NCI-H2107 treated with DMSO at 0.1 percent for 48 hours (cell line): ENCODE results near the gene BPI.
"Not testable (repeated sequence)": the region's sequence is repeated elsewhere in the genome, so short reads cannot be mapped to it uniquely, and the experiment has no call there.

Source experiments
- DNase-seq: peaks from one replicate; lab custom pipeline; 2025; ENCODE audit not compliant: unreplicated experiment; lab: John Stamatoyannopoulos, UW

BPI gene

DNA sequence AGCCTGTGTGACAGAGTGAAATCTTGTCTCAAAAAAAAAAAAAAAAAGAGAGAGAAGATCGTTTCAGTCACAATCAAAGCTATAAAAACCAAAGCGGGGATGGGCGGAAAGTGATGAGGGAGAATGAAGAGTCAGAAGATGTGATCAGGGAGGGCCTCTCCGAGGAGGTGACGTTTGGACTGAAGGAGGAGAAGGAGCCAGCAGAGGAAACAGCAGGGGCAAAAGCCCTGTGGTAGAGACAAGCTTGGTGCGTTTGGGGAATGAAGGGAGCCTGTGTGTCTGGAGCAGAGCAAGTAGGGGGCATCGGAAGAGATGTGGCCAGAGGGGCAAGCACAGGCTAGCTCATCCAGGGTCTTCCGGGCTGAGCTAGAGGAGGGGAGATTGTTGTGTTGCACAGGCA is 27.9 kb downstream of the BPI start:
- DNase-seq = no peak

DNA sequence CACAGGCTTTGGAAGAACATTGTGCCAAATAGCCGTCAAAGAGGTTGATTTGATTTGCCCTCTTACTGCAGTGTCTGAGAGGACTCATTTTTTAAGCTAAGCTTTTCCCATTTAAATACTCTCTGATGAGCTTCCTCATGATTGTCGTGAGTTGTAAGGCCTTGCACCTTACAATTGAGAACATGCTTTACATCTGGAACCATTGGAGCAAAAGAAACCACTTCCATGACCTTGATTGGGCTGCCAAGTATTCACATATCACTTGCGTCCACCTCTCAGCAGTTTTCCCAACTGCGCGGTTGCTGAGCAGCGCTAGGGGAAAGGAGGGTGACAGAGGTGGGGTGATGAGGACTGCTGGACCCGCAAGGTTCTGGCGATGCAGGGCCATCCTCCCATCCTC is 30.1 kb downstream of the BPI start:
- DNase-seq = no peak

DNA sequence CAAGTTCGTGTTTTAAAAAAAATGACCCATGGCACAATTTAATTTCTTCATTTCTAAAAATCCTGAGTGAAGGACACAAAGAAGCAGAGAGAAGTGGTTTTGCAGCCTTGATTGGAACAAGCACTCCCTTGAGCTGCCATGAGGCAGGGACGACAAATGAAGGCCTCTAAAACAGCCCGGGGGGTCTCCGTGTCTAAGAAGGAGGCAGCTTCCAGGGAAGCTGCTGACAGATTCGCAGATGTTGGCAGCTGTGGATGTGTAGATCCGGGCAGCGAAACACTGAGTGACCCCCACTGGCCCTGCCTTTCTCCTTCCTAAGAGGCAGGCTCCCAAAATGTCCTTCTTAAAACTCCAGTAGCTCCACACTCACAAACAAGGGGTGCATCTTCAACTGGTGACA is 32.8 kb downstream of the BPI start:
- DNase-seq = no peak

- no peak for DNase-seq
Observed at GRCh38 chr20:38337561-38338140, 33.7 kb downstream of the BPI start.

GRCh38 chr20:38338849-38339520 is 35.0 kb downstream of the BPI start:
- no peak for DNase-seq

- DNase-seq = not testable (repeated sequence)
Observed at GRCh38 chr20:38339521-38339896, 35.6 kb downstream of the BPI start.

- DNase-seq = no peak
Observed at GRCh38 chr20:38339997-38340396, 36.0 kb downstream of the BPI start.

- no peak for DNase-seq
Observed at GRCh38 chr20:38340693-38341092, 36.7 kb downstream of the BPI start.

DNA sequence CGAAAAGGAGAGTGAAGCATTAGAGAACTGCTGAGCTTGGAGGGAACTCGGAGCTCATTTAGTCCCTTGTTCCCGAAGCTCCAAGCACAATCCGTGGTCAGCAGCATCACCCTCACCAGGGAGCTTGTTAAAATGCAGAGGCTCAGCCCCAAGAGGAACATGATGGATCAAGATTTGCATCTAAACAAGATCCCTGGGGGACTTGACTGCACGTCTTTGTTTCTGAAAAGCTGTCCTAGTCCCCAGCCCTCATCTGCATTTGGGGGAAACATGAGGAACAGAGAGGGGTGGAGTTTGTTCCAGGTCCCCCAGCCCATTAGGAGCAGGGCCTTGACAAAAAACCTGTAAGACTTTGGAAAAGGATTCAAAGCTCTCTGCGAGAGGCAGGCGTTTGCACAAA is 38.3 kb downstream of the BPI start:
- no peak for DNase-seq

GRCh38 chr20:38342713-38343310 is 38.9 kb downstream of the BPI start:
- DNase-seq = no peak

GRCh38 chr20:38343311-38344106 is 39.6 kb downstream of the BPI start:
- no peak for DNase-seq

GRCh38 chr20:38344107-38344701 is 40.2 kb downstream of the BPI start:
- no peak for DNase-seq

DNA sequence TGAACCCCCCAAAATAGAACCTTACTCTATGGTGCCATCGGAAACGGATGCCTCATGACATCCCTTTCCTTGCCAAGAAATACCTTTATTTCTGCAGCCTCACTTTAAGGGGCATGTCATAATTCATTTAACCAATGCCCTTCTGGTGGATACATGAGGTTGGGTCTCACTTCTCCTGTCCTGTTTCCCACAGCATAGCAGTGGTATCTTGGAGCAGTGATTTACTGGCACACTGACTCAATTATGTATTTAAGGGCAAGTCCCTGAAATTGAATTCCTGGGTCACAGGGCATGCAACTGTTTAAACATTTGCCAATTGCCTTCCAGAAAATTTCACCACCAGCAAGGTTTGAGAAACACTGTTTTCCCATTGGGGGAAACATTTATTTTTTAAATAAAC is 41.7 kb downstream of the BPI start:
- DNase-seq = no peak

DNA sequence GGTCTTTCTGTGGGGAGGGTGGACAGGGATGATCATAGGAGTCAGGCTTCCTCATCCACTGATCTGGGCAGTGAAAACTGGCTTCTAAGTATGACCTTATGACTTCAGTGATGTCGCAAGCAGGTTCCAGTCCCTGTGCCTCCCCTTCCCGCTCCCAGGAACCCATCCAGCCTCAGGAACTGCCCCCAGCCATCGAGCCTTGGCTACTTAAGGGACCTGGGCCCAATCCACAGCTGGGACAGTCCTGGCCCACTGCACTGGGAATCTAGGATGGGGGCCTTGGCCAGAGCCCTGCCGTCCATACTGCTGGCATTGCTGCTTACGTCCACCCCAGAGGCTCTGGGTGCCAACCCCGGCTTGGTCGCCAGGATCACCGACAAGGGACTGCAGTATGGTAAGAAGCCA is 42.3 kb downstream of the BPI start, which contains the start of gene LBP:
LBP (plus strand) TSS at position 236 of the 405 bp plus-strand sequence; CDS start at position 271, 35 bp downstream.
- no peak for DNase-seq

GRCh38 chr20:38346741-38347140 is 42.8 kb downstream of the BPI start:
- DNase-seq = no peak

DNA sequence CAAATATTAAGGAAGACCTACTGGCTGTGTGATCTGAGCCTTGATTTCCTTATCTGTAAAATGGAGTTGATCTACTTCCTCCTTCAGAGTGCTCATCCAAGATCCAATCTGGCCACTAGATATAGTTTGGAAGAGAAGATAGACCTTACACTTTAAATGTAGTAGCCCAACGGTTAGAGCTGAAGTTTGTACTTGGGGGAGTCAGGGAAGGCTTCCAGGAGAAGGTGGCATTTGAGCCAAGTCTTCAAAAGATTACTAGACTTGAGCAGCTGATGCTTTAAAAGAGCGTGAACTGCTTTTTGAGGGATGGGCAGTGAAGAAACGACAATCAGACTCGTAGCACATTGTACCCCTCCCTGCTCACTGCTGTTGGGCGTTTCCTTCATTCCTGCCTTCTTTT is 45.9 kb downstream of the BPI start:
- no peak for DNase-seq

DNA sequence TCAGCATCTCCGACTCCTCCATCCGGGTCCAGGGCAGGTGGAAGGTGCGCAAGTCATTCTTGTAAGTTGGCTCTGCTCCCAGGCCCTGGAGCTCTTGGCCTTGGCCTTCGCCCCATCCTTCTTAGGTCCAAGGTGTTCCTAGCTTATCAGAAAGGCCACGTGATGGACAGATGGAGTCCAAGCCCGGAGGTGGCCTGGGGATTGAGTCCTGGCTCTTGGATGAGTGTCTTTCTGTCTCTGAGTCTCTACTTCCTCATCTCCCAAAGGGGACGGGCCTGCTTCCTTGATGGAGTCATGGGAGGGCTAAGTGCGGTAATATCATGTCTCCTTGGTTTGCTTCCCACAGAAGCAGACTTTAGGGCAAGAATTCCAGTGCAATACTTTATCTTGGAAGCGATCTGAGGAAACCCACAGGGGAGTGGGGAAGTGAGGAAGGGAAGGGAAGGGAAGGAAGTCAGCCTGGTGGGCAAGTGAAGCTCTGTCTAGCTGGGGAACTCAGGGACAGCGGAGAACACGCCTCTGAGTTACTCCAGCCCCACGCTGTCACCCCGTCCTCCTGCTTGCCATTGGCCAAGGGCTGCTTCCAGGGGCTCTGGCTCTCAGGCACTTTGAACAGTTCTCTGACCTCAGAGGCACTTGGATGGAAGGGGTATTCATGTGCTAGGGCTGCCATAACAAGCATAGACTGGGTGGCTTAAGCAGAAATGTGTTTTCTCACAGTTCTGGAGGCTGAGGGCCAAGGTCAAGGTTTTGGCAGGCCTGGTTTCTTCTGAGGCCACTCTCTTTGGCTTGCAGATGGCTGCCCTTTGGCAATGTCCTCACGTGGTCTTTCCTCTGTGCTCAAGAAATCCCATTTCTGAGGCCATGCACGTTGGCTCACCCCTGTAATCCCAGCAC is 47.2 kb downstream of the BPI start:
- no peak for DNase-seq

DNA sequence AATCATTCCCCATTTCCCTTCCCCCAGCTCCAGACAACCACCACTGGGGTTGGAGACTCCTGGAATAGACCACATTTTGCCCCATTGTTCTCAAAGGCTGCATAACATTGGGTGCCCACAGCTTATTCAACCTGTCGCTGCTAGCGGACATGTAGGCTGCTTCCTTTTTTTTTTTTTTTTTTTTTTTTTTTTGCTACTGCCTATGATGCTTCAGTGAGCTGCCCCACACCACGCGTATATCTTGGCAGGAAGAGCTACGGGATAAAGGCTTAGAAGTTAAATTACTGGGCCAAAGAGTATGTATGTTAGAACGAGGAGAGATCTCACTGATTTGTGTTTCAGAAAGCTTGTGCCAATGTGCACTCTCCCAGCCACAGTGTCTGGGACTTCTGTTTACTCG is 49.4 kb downstream of the BPI start:
- no peak for DNase-seq

DNA sequence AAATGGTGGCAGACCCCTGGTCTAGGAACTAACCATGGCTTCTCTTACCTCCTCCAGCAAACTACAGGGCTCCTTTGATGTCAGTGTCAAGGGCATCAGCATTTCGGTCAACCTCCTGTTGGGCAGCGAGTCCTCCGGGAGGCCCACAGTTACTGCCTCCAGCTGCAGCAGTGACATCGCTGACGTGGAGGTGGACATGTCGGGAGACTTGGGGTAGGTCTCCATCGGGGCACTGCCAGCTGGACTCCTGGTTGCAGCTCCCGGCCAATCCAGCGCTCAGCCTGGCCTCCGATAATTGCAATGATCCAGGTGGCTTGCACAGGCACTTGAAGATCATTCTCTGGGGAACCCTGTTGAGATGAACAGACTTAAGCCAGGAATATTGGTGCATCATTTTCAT is 50.3 kb downstream of the BPI start:
- no peak for DNase-seq
